ENCODE results near the gene MAGI2.

The MAGI2 gene

DNA sequence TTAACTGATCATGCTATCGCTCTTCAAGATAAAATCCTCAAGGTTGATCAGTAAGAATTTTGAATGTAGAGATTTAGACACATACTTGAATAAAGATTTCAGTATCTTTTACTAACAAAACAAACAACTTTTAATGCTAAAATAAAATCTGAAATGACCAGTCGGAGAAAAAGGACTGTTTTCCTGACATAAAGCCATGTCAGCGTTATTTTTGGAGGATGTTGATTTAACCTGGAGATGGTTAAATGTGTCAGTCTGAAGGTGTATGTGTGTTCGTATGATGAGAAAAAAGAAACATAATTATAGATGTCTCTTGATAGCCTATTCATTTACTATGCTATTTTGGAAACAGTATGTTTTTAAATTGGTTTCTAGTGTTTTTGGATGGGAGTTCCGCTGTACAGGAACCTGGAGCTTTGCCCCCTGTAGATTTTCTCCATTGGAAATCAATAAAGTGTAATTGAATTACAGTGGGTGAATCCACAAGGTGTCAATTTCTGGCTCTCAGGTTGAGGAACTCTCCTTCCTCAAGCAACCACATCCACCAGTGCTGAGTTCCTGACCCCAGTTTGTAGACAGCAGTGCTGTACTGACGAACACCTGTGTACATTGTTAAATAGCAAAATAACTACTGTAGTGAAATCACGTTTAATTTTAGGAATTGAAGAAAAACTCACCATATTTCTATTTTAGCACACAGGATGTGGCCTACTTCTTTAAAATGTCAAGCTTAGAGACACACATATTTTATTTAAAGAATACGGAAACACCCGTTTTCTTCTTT, 670.1 kb downstream of the MAGI2 start:
- Mint-ChIP-seq H3K9me3 (no peaks in the 10 kb centered on the region), H3K4me1 (no peaks in the 10 kb centered on the region), H3K27ac (no peak overlapping the region), H3K27me3 (no peaks in the 10 kb centered on the region), H3K4me3 (no peak overlapping the region), H3K36me3 (ENCODE audit: low read depth) (no peaks in the 10 kb centered on the region)
- ATAC-seq: no peak
- no peak for DNase-seq

- H3K27ac Mint-ChIP-seq: no peak overlapping the region
- no peaks in the 10 kb centered on the region for H3K36me3 Mint-ChIP-seq (ENCODE audit: low read depth)
- H3K27me3 Mint-ChIP-seq: no peaks in the 10 kb centered on the region
- no peak for ATAC-seq
- DNase-seq: no peak
- H3K4me1 Mint-ChIP-seq: no peaks in the 10 kb centered on the region
- no peak overlapping the region for H3K4me3 Mint-ChIP-seq
- H3K9me3 Mint-ChIP-seq: no peaks in the 10 kb centered on the region
Observed at GRCh38 chr7:78780560-78780959, 672.9 kb downstream of the MAGI2 start.

DNA sequence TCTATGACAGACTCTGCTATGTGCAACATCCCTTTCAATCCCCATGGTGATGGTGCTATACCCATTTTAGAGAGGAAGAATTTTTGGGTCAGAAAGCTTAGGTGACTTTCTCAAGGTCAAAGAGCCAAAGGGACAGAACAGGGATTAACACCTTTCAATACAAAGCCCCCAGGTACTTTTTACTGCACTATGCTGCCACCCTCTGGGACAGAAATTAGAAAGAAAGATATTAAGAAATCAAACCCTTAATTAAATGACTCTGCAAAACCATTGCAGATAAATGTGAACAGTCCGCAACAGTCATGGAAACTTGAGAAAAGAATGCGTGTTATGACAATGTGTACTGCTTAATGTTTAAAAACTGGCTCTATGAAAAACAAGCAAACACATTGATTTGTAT, 673.7 kb downstream of the MAGI2 start:
- DNase-seq: no peak
- Mint-ChIP-seq H3K4me1 (no peaks in the 10 kb centered on the region), H3K9me3 (no peaks in the 10 kb centered on the region), H3K36me3 (ENCODE audit: low read depth) (no peaks in the 10 kb centered on the region), H3K27me3 (no peaks in the 10 kb centered on the region), H3K4me3 (no peak overlapping the region), H3K27ac (no peak overlapping the region)
- no peak for ATAC-seq

- no peaks in the 10 kb centered on the region for H3K36me3 Mint-ChIP-seq (ENCODE audit: low read depth)
- ATAC-seq: no peak
- H3K4me3 Mint-ChIP-seq: no peak overlapping the region
- DNase-seq: no peak
- no peaks in the 10 kb centered on the region for H3K27me3 Mint-ChIP-seq
- no peaks in the 10 kb centered on the region for H3K9me3 Mint-ChIP-seq
- no peaks in the 10 kb centered on the region for H3K4me1 Mint-ChIP-seq
- no peak overlapping the region for H3K27ac Mint-ChIP-seq
Observed at GRCh38 chr7:78777829-78778228, 675.6 kb downstream of the MAGI2 start.

DNA sequence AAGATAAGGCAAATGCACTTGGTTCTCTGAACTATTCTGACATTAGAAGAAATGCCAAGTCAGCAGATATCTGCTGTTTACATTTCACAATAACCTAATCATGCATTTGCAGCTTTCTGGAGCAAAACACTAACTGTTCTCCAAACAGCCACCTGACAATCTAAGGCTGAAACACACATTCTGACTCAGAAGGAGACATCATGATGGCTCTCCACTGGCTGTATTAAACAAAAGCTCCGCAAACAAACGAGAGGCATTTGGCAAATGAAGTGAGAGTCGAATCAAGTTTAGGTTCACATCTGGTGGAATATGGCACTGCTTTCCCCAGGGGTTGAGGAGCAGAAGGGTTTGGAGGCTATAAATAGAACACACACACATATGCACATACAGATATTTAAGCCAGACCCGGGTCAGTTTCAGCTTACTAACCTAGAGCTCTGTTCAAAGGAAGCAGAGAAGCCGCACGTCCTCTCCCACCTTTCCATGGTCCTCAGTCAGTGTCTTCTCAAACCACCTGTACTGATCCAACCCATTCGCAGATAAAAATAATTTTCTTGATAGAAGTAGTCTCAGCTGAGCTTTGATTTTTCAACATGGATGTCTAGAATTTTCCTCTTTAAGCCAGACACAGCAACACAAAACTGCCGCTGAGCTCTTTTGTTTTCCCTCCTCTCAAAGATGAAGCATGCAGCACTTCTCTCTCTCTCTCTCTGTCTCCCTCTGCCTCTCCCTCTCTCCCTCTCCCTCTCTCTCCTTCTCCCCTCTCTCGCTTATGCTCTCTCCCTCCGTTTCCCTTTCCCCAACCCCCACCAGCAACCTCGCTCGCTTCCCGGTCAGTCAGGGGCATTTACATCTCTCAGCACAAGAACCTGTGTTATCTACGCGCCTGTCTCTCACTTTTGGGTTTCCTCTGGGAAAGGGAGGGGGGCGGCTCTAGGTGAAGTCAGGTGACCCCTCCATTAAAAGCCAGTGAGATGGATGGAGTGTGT, 682.8 kb downstream of the MAGI2 start:
- no peaks in the 10 kb centered on the region for H3K9me3 Mint-ChIP-seq
- peaks cover 8% of the 10 kb centered on the region for H3K27me3 Mint-ChIP-seq
- ATAC-seq: no peak
- no peak overlapping the region for H3K27ac Mint-ChIP-seq
- no peaks in the 10 kb centered on the region for H3K4me1 Mint-ChIP-seq
- H3K4me3 Mint-ChIP-seq: no peak overlapping the region
- DNase-seq: no peak
- no peaks in the 10 kb centered on the region for H3K36me3 Mint-ChIP-seq (ENCODE audit: low read depth)

DNA sequence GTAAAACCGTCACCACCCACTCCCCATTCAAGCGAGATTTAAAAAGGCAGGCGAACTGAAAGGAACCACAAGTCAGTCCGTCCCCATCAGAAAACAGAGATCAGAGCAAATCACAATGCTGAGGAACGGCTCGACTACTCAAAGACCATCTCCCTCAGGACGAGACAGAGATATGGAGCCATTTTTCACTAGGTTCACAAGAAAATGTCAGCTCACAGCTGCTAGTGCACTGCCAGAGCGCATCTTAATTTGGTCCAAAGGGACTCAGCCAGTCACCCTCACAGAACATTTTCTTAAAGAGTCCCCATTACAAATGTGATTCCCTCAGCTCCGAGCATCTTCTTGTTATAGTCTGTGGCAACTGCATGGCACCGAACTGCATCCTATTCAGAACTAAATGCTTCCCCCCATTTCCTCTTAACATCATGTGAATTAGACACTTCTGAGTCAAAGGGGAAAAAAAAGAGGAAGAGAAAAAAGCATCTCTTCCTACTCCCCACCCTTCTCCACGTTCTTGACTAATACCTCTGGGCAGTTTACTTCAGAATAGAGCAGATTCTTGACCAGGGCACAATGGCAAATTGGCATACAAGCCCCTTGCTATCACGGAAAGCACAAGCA, 683.9 kb downstream of the MAGI2 start:
- H3K27me3 Mint-ChIP-seq: peaks cover 8% of the 10 kb centered on the region
- DNase-seq (no peak), ATAC-seq (no peak)
- no peaks in the 10 kb centered on the region for H3K4me1 Mint-ChIP-seq
- H3K27ac Mint-ChIP-seq: no peak overlapping the region
- H3K36me3 Mint-ChIP-seq (ENCODE audit: low read depth): no peaks in the 10 kb centered on the region
- no peaks in the 10 kb centered on the region for H3K9me3 Mint-ChIP-seq
- no peak overlapping the region for H3K4me3 Mint-ChIP-seq

DNA sequence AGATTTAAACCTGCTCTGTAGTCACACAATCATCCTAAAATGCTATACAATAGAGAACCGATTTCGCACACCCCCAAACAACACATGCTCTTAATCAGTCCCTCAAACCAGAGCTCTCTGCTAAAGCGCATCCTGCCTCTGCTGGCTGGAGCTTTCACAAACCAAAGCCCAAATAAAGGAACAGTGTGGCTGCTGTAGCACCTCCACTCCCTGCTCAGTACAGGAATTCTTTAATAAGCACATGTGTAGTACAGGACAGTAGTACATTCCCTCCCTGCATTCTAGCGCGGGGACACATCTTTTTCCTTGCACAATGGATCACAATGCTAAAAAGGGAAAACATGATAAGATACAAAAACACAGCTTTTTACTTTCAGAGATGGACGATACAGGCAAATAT, 684.6 kb downstream of the MAGI2 start:
- Mint-ChIP-seq H3K27ac (no peak overlapping the region), H3K27me3 (peaks cover 8% of the 10 kb centered on the region), H3K4me1 (no peaks in the 10 kb centered on the region), H3K4me3 (no peak overlapping the region), H3K9me3 (no peaks in the 10 kb centered on the region), H3K36me3 (ENCODE audit: low read depth) (no peaks in the 10 kb centered on the region)
- no peak for ATAC-seq
- no peak for DNase-seq

GRCh38 chr7:78765943-78766729, 687.3 kb downstream of the MAGI2 start:
- ATAC-seq: no peak
- H3K36me3 Mint-ChIP-seq (ENCODE audit: low read depth): no peaks in the 10 kb centered on the region
- no peak for DNase-seq
- H3K4me1 Mint-ChIP-seq: no peaks in the 10 kb centered on the region
- no peak overlapping the region for H3K4me3 Mint-ChIP-seq
- H3K27ac Mint-ChIP-seq: no peak overlapping the region
- H3K9me3 Mint-ChIP-seq: no peaks in the 10 kb centered on the region
- peaks cover 7% of the 10 kb centered on the region for H3K27me3 Mint-ChIP-seq

DNA sequence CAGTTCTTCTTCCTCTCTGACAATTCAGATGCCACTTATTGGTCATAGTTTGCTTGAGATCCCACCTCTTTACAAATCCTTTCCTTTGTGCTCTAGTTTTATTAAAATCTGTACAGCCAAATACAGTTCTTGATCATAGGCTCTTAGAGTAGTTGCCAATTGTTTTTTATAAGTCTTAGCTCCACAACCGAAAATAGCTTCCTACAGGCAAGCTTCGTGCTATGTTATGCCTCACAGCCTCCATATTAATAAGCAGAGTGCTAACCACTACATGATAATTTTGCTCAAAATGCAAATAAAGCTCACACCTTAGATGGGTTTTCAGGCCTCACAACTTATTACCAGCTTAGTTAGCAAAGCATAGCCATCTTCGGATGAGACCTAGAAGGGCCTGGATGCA, 688.9 kb downstream of the MAGI2 start:
- Mint-ChIP-seq H3K36me3 (ENCODE audit: low read depth) (no peaks in the 10 kb centered on the region), H3K27me3 (no peaks in the 10 kb centered on the region), H3K27ac (no peak overlapping the region), H3K9me3 (no peaks in the 10 kb centered on the region), H3K4me3 (no peak overlapping the region), H3K4me1 (no peaks in the 10 kb centered on the region)
- no peak for ATAC-seq
- no peak for DNase-seq

DNA sequence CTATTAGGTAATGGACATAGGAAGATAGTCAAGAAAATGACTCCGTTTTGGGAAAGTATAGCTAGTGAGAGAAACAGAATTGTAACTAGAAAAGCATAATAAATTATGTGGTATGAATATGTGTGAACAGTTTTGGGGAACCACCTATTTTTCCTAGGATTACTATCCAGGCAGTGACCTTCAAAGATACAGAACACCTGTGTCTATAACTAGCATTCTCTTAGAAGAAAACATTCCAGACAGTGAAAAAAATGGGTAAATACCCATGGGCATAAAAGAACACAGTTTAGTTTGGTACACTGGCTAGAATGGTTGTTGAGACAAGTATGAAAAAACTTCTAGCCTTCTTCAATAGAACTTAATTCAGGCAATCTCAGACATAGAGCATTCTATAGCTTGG, 690.8 kb downstream of the MAGI2 start:
- H3K9me3 Mint-ChIP-seq: no peaks in the 10 kb centered on the region
- no peak overlapping the region for H3K27ac Mint-ChIP-seq
- DNase-seq (no peak), ATAC-seq (no peak)
- H3K27me3 Mint-ChIP-seq: no peaks in the 10 kb centered on the region
- no peak overlapping the region for H3K4me3 Mint-ChIP-seq
- no peaks in the 10 kb centered on the region for H3K4me1 Mint-ChIP-seq
- H3K36me3 Mint-ChIP-seq (ENCODE audit: low read depth): no peaks in the 10 kb centered on the region

DNA sequence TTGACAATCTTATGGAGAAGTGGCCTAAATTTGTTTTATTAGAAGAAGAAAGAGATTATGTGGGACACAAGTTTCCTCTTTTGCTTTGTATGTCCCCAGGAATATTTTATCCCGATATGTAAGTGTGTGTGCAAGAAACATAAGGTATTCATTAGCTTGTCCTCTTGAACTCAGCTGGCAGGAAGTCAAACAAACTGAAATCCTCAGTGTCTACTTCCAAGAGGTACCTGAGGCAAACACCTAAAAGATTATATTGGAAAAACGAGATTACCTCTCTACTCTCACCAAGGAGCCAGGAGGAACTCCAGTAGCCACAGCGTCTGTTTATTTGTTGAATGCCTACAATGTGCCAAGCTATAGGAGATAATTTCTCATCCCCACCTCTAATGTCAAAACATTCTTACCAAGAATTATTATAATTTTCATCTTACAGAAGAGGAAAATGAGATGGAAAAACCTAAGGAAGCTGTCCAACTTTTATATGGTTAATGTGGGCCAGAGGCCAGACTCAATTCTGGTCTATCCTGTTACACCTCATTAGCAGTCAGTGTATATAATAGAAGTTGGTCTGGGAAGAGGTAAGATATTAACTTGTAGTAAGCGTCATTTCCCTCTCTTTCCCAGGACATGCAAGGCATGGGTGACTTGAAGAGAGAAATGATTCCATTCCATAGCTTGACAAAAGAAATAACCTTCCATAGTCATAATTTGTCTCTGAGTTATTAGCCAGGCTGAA, 692.7 kb downstream of the MAGI2 start:
- no peak overlapping the region for H3K27ac Mint-ChIP-seq
- no peaks in the 10 kb centered on the region for H3K9me3 Mint-ChIP-seq
- H3K4me3 Mint-ChIP-seq: no peak overlapping the region
- no peak for DNase-seq
- ATAC-seq: no peak
- no peaks in the 10 kb centered on the region for H3K27me3 Mint-ChIP-seq
- no peaks in the 10 kb centered on the region for H3K4me1 Mint-ChIP-seq
- no peaks in the 10 kb centered on the region for H3K36me3 Mint-ChIP-seq (ENCODE audit: low read depth)

DNA sequence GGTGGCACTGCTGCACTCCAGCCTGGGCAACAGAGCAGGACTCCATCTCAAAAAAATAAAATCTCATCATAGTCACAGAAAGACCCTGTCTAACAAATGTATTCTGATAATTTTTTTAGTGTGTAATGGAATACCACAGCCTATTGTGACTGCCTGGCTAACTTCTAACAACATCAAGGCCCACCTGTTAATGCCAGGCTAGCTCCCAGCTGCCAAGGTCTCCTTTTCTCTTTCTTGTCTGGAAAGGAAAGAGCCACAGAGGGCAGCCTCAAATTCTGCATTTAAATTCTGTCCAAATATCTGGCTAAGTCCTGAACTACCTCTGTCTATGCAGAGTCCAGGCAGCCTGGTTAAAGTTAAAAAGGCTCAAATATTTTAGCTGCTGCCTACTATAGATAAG, 700.9 kb downstream of the MAGI2 start:
- Mint-ChIP-seq H3K4me3 (no peak overlapping the region), H3K27me3 (no peaks in the 10 kb centered on the region), H3K36me3 (ENCODE audit: low read depth) (no peaks in the 10 kb centered on the region), H3K4me1 (no peaks in the 10 kb centered on the region), H3K9me3 (peaks cover 9% of the 10 kb centered on the region), H3K27ac (no peak overlapping the region)
- ATAC-seq (no peak), DNase-seq (no peak)

DNA sequence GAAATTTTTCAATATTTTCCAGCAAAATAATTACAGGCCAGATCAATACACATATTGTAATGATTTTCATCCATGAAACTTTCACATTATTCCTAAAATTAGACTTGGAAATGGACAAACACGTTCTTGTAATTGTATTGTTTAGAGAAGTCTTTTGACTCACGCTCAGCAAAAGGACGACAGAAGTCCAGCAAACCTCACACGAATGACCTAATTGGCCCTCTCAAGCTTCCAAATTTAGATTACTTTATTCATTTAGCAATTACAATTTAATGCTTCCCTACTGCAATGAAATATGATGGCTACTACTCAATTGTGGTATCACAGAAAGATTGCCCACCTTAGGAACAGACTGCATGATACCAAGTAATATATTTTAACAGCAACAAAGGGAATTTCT, 702.2 kb downstream of the MAGI2 start:
- ATAC-seq (no peak), DNase-seq (no peak)
- no peaks in the 10 kb centered on the region for H3K27me3 Mint-ChIP-seq
- peaks cover 9% of the 10 kb centered on the region for H3K9me3 Mint-ChIP-seq
- no peaks in the 10 kb centered on the region for H3K4me1 Mint-ChIP-seq
- no peak overlapping the region for H3K4me3 Mint-ChIP-seq
- H3K36me3 Mint-ChIP-seq (ENCODE audit: low read depth): no peaks in the 10 kb centered on the region
- no peak overlapping the region for H3K27ac Mint-ChIP-seq

All from activated naive CD8-positive, alpha-beta T cell treated with anti-CD3 and anti-CD28 coated beads, Interleukin-2, amount 50 U/mL, for 24 hours (primary cell).